Right cardiac atrium (tissue), 5 donors: ENCODE measurements around the gene EXOSC5. TPM values are rescaled to one million over a fixed set of nuclear protein-coding genes. Genes with fewer than 3 reads are reported as not detected.
"Not testable (repeated sequence)": the region's sequence is repeated elsewhere in the genome, so short reads cannot be mapped to it uniquely, and the experiment has no call there.

Source experiments
- ATAC-seq, 2 donors: fragments of 200-7000 bp; cut with Tn5 transposase; one replicate each; pipeline versions ENCODE4 v1.8.0 to v1.9.1; 2020; ENCODE audit warnings: moderate library complexity in 2 of 2, mild to moderate bottlenecking in 1 of 2
- DNase-seq, 3 donors: peaks; one replicate each; pipeline ENCODE4 v3.0.0-alpha.2; 2020
- H3K27ac ChIP-seq: one replicate; pipeline ENCODE4 v1.5.1; 2013; ENCODE audit warnings: mild to moderate bottlenecking, low read length, control low read depth, moderate library complexity
- H3K27me3 ChIP-seq: one replicate; pipeline ENCODE4 v1.6.1; 2013; ENCODE audit not compliant: control insufficient read depth, insufficient read depth
- H3K4me1 ChIP-seq: one replicate; pipeline ENCODE4 v1.6.1; 2013; ENCODE audit warnings: low read length; ENCODE audit not compliant: control insufficient read depth, insufficient read depth
- H3K4me3 ChIP-seq: one replicate; pipeline ENCODE4 v1.5.1; 2013; ENCODE audit warnings: low read length, control low read depth
- H3K9me3 ChIP-seq: one replicate; pipeline ENCODE4 v1.6.1; 2013; ENCODE audit warnings: low read length; ENCODE audit not compliant: control insufficient read depth
- WGBS: extraction: QIAGEN DNeasy Blood & Tissue Kit; methylation state at CpG from one replicate; pipeline ENCODE4 v1.1.7; 2013; 5-methylcytosine and 5-hydroxymethylcytosine counted together
- intact Hi-C, 4 donors: fragments of 100-400 bp; cut with DNase I; formaldehyde crosslinking; loops; one replicate each; pipeline versions ENCODE4 v1.11.0 to v1.14.0; 2022 to 2023
- polyA plus RNA-seq: library from polyadenylated mRNA; stranded (reverse); fragments of 200-250 nt; gene quantifications from one replicate; pipeline ENCODE4 v1.2.3, GENCODE V29; 2013
- total RNA-seq, 4 donors: library from RNA; stranded (reverse); fragmentation: NEBNext Ultra II Directional; extraction: Animal tissue kit (Norgen Biotek cat#: 25700); gene quantifications; one replicate each; pipeline ENCODE4 v1.2.1, GENCODE V29; 2021
- donor health status: healthy with polysubstance abuse.
- donor health status: DM: no; HTN: yes; CAD: no.
- donor health status: DM: no; HTN: no; CAD: no.
- donor health status: DM: no; HTN: yes; CAD: no; lungs with severe emphysema.
- donor health status: DM: yes; HTN: yes; CAD: no.

Gene EXOSC5
- total and polyA plus RNA-seq, 5 donors, result 8.6 to 12.6 (median 12.1) TPM

DNA sequence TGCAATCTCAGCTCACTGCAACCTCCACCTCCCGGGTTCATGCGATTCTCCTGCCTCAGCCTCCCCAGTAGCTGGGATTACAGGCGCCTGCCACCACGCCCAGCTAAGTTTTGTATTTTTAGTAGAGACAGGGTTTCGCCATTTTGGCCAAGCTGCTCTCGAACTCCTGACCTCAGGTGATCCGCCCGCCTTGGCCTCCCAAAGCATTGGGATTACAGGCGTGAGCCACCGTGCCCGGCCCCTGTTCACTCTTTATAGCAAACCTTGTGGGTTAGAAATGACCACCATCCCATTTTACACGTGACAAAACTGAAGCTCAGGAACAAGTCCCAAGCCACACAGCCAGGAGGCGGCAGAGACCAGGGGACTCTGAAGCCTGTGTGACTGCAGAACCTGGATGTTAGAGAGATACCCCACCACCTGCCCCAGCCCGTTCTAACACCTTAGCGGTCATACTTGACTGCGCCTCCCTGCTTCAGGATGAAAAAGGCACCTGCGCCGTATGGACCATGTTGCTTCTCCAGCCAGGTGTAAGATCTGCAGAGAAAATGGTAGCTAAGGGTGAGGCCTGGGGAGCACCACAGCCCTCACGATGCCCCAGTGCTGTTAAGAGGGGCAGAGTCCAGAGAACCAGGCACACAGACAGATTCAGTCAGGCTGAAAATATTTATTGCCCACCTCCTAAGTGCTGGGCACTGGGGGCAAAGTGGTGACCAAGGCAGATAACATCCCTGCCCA is 38.9 kb upstream of the EXOSC5 start:
- H3K27ac ChIP-seq, result no peak overlapping the region
- no peaks in the 10 kb centered on the region for H3K9me3 ChIP-seq
- ATAC-seq, result no peak
- H3K4me3 ChIP-seq, result no peak overlapping the region
- H3K27me3 ChIP-seq, result no peaks in the 10 kb centered on the region
- DNase-seq, result no peak
- WGBS, result 95% methylated on average over 19 of the region's 19 CpGs
- peaks cover 2% of the 10 kb centered on the region for H3K4me1 ChIP-seq
- intact Hi-C loops, result loop anchor here in 1 of 4 donors (10.0 kb wide), 1 partner anchor 81 kb away; the partner anchor contains the start of gene TGFB1

DNA sequence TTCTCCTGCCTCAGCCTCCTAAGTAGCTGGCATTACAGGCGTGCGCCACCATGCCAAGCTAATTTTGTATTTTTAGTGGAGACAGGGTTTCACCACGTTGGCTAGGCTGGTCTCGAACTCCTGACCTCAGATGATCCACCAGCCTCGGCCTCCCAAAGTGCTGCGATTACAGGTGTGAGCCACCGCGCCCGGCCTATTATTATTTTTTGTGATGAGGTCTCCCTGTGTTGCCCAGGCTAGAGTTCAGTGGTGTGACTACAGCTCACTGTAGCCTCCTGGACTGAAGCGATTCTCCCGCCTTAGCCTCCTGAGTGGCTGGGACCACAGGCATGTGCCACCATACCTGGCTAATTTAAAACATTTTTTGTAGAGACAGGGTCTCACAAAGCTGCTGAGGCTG is 38.2 kb upstream of the EXOSC5 start:
- not testable (repeated sequence) for H3K27ac ChIP-seq, H3K9me3 ChIP-seq, DNase-seq, ATAC-seq, H3K4me3 ChIP-seq, H3K4me1 ChIP-seq, H3K27me3 ChIP-seq
- WGBS, result 97% methylated on average over 11 of the region's 11 CpGs
- intact Hi-C loops, result loop anchor here in 1 of 4 donors (10.0 kb wide), 1 partner anchor 81 kb away; the partner anchor contains the start of gene TGFB1

GRCh38 chr19:41434450-41434849 is 37.3 kb upstream of the EXOSC5 start:
- ATAC-seq (no peak), DNase-seq (peak in 1 of 3 donors; percentile 22)
- Histone ChIP-seq H3K27ac (no peak overlapping the region), H3K9me3 (no peaks in the 10 kb centered on the region), H3K4me3 (no peak overlapping the region), H3K27me3 (no peaks in the 10 kb centered on the region), H3K4me1 (peaks cover 3% of the 10 kb centered on the region)
- 78% methylated on average over 5 of the region's 5 CpGs for WGBS
- intact Hi-C loops, result loop anchor here in 1 of 4 donors (10.0 kb wide), 1 partner anchor 80 kb away; the partner anchor contains the start of gene TGFB1

- intact Hi-C loops, result loop anchor here in 1 of 4 donors (10.0 kb wide), 1 partner anchor 78 kb away; the partner anchor contains the start of gene TGFB1
- Histone ChIP-seq H3K9me3 (no peaks in the 10 kb centered on the region), H3K27ac (no peak overlapping the region), H3K4me3 (no peak overlapping the region), H3K4me1 (peaks cover 3% of the 10 kb centered on the region), H3K27me3 (no peaks in the 10 kb centered on the region)
- ATAC-seq (no peak), DNase-seq (peak in 1 of 3 donors; percentile 52)
- WGBS, result 79% methylated on average over 18 of the region's 18 CpGs
These were observed 36.0 kb upstream of the EXOSC5 start for GRCh38 chr19:41433171-41433570.

- WGBS, result 53% methylated on average over 23 of the region's 23 CpGs
- H3K4me1 ChIP-seq, result peaks cover 3% of the 10 kb centered on the region
- H3K9me3 ChIP-seq, result no peaks in the 10 kb centered on the region
- peak; percentile 58 to 86 (median 80) for DNase-seq
- peak overlapping the region; percentile 83 for H3K27ac ChIP-seq
- peak; percentile 64 to 72 for ATAC-seq
- H3K27me3 ChIP-seq, result no peaks in the 10 kb centered on the region
- no peak overlapping the region for H3K4me3 ChIP-seq
- intact Hi-C loops, result loop anchor here in 1 of 4 donors (10.0 kb wide), 1 partner anchor 77 kb away; the partner anchor contains the start of gene TGFB1
These were observed 34.5 kb upstream of the EXOSC5 start for GRCh38 chr19:41431426-41432386.

DNA sequence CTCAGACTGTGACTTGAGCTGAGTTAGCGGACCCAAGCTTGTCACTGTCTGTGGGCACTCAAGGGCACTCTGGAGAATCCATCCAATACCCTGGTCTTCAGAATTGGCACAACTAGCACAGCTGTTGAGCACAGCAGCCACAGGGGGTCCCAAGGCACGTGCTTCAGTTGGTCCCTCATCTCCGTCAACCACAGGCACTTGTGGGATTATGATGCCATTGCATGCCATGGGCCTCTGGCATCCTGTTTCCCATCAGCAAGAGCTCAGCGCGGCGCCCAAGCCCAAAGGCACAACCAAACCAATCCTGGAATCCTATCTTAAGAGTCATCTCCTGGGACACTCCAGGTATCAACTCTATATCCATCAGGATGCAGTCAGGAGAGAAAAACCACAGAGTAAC is 33.8 kb upstream of the EXOSC5 start:
- Histone ChIP-seq H3K27ac (peak overlapping the region; percentile 57), H3K27me3 (no peaks in the 10 kb centered on the region), H3K9me3 (no peaks in the 10 kb centered on the region), H3K4me3 (no peak overlapping the region), H3K4me1 (peaks cover 6% of the 10 kb centered on the region)
- DNase-seq (peak in 1 of 3 donors; percentile 12), ATAC-seq (no peak)
- WGBS, result 81% methylated on average over 6 of the region's 6 CpGs
- intact Hi-C loops, result loop anchor here in 1 of 4 donors (10.0 kb wide), 1 partner anchor 76 kb away; the partner anchor contains the start of gene TGFB1

- Histone ChIP-seq H3K27me3 (no peaks in the 10 kb centered on the region), H3K4me3 (peak overlapping the region; percentile 6), H3K27ac (peak overlapping the region; percentile 48), H3K9me3 (no peaks in the 10 kb centered on the region), H3K4me1 (peaks cover 6% of the 10 kb centered on the region)
- peak in 1 of 3 donors; percentile 27 for DNase-seq
- 56% methylated on average over 1 of the region's 1 CpG for WGBS
- intact Hi-C loops, result no loop called here
- ATAC-seq, result no peak
These were observed 31.3 kb upstream of the EXOSC5 start for GRCh38 chr19:41428481-41428859.

DNA sequence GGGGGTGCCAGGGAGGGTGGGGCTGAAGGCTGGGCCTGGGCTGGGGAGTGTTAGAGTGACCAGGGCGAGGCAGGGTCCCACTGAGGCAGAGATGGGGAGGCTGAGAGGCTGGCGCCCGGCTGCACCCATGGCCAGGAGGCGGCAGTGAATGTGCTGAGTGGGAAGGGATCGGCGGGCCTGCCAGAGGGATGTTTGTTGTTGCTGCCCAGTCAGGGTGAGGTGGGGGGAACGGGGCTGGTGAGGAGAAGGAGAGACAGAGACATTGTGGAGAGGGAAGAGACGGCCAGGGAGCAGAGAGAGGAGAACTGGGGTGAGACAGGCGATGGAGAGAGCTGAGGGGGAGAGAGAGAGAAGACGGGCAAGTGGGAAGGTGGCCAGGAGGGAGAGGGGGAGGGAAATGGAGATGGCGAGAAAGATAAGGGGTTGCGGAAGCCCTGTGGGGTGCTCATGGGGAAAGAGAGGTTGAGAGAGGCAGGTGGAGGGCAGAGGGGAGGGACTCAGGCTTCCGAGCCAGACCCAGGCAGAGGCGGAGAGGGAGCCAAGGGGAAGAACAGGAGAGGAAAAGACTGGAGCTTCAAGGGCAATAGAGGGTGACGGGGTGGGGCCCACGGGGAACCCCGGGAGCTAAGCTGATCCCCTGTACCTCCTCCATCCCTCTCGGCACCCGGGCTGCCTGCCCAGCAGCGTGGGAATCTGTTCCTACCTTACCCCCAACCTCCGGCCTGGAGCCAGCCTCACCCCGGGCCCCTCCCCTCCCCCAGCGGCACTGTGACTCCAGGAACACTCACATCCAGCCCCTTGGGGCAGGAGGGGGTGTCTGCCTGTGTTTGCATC is 30.7 kb upstream of the EXOSC5 start:
- 2% methylated on average over 23 of the region's 23 CpGs for WGBS
- H3K27me3 ChIP-seq, result no peaks in the 10 kb centered on the region
- no peaks in the 10 kb centered on the region for H3K9me3 ChIP-seq
- H3K4me1 ChIP-seq, result peaks cover 6% of the 10 kb centered on the region
- peak; percentile 38 to 48 for ATAC-seq
- peak; percentile 43 to 82 (median 77) for DNase-seq
- peak overlapping the region; percentile 74 for H3K4me3 ChIP-seq
- intact Hi-C loops, result no loop called here
- H3K27ac ChIP-seq, result peak overlapping the region; percentile 48

DNA sequence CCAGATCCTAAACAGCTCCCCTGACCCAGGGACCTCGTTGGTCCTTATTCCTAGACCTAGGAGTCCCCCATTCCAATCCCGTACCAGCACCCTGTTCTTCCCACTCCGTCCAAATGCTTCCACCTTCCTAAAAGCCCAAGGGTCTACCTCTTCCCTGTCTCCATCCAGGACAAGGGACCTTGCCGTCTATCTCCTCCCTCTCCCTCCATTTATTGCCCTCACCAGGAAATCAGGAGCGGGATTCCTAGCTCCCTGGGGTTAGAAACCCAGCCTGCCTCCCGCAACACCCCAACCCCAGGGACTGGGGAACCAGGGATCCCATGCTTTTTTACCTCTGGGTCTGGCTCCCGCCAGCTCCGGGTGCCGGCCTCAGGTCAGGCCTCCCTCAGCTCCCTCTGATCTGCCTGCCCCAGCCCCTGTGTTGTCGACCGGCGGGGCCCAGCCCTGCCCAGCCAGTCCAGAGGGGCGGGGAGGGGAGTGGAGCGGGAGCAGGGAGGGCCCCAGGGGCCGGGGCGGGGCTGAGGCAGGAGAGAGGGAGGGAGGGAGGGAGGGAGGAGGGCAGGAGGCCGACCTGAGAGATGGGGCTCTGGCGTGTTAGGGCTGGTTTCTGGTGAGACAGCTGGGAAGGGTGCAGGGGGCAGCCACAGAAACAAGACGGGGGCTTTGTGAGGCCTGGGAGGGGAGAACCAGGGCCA is 29.9 kb upstream of the EXOSC5 start, which contains the start of gene B3GNT8:
B3GNT8 (minus strand) TSS at position 423 of the 695 bp plus-strand sequence. CDS start 596 bp downstream, outside the sequence.
- peaks cover 6% of the 10 kb centered on the region for H3K4me1 ChIP-seq
- 9% methylated on average over 19 of the region's 19 CpGs for WGBS
- ATAC-seq, result peak; percentile 90 to 92

More for the DNA sequence above, 29.9 kb upstream of the EXOSC5 start, which contains the start of gene B3GNT8:
- Histone ChIP-seq H3K9me3 (no peaks in the 10 kb centered on the region), H3K27me3 (no peaks in the 10 kb centered on the region), H3K27ac (peak within 1 kb of the TSS; percentile 78), H3K4me3 (peak within 1 kb of the TSS; percentile 74)
- intact Hi-C loops, result no loop called here
- DNase-seq, result peak; percentile 88 to 95 (median 95)
